Measurements from ENCODE around the gene CC2D2B. TPM values are rescaled to one million over a fixed set of nuclear protein-coding genes. Genes with fewer than 3 reads are reported as not detected.

Gene CC2D2B
- total and polyA plus RNA-seq, 2 of the 13 experiments (the other 11 are each of a cell fraction or from before 2014, with no cell fraction given), result 0.20 TPM; not detected in 1

- TF ChIP-seq FOSL2 (CRISPR knock-in tag; IDR thresholded peaks at IDR 0.05), result 0 out of 2 replicates have a peak, but pooled peaks have one; percentile 35
- no peak for TF ChIP-seq NONO (IDR thresholded peaks at IDR 0.05)
- TF ChIP-seq NONO (CRISPR knock-in tag; conservative IDR thresholded peaks at IDR 0.05), result no peak
- no peak for TF ChIP-seq ZNF160 (CRISPR knock-in tag; IDR thresholded peaks at IDR 0.05)
- no peak for TF ChIP-seq SRF (IDR thresholded peaks at IDR 0.05; ENCODE audit: low read depth, low read length)
- no peak for TF ChIP-seq PAWR (CRISPR knock-in tag; IDR thresholded peaks at IDR 0.05; ENCODE audit: borderline replicate concordance)
- no peak for TF ChIP-seq NR3C1 (CRISPR knock-in tag; IDR thresholded peaks at IDR 0.05)
- TF ChIP-seq MXI1 (IDR thresholded peaks at IDR 0.05; ENCODE audit: borderline replicate concordance, low read depth, low read length), result no peak
- no peak for TF ChIP-seq SSRP1 (CRISPR knock-in tag; IDR thresholded peaks at IDR 0.05)
- TF ChIP-seq SAFB2 (CRISPR knock-in tag; IDR thresholded peaks at IDR 0.05; ENCODE audit: borderline replicate concordance, low read depth), result no peak
- no peak for TF ChIP-seq HINFP (CRISPR knock-in tag; IDR thresholded peaks at IDR 0.05; ENCODE audit: low read depth)
- TF ChIP-seq PAF1 (CRISPR knock-in tag; IDR thresholded peaks at IDR 0.05), result no peak
- TF ChIP-seq ZNF567 (CRISPR knock-in tag; IDR thresholded peaks at IDR 0.05; ENCODE audit: borderline replicate concordance), result no peak
- no peak; the same call in 1 of the 2 replicates for TF ChIP-seq NCOA2 (CRISPR knock-in tag; IDR thresholded peaks at IDR 0.05)
- no peak for TF ChIP-seq MTA3 (CRISPR knock-in tag; IDR thresholded peaks at IDR 0.05)
- TF ChIP-seq ZMYM4 (CRISPR knock-in tag; IDR thresholded peaks at IDR 0.05), result no peak
- TF ChIP-seq REXO4 (CRISPR knock-in tag; IDR thresholded peaks at IDR 0.05; ENCODE audit: borderline replicate concordance), result no peak
- TF ChIP-seq SALL2 (CRISPR knock-in tag; IDR thresholded peaks at IDR 0.05), result no peak
- TF ChIP-seq ZNF432 (CRISPR knock-in tag; IDR thresholded peaks at IDR 0.05; ENCODE audit: borderline replicate concordance), result no peak
- TF ChIP-seq NFE2L1 (CRISPR knock-in tag; IDR thresholded peaks at IDR 0.05; ENCODE audit: borderline replicate concordance), result no peak
- TF ChIP-seq NFYB (CRISPR knock-in tag; IDR thresholded peaks at IDR 0.05), result no peak
- TF ChIP-seq KLF16 (CRISPR knock-in tag; IDR thresholded peaks at IDR 0.05), result 0 out of 4 replicates have a peak, but pooled peaks of 1 of the 2 experiments have one; percentile 35
- peak; percentile 42; the same call in 1 of the 2 replicates for TF ChIP-seq ZNF331 (CRISPR knock-in tag; IDR thresholded peaks at IDR 0.05)
- TF ChIP-seq GRHL1 (CRISPR knock-in tag; conservative IDR thresholded peaks at IDR 0.05), result no peak
- no peak for TF ChIP-seq AKAP8 (CRISPR knock-in tag; IDR thresholded peaks at IDR 0.05)
- no peak for TF ChIP-seq ZNF350 (CRISPR knock-in tag; IDR thresholded peaks at IDR 0.05; ENCODE audit: borderline replicate concordance, low read depth)
- no peak for TF ChIP-seq ZBTB2 (CRISPR knock-in tag; IDR thresholded peaks at IDR 0.05; ENCODE audit: low read depth)
- TF ChIP-seq MEF2D (CRISPR knock-in tag; IDR thresholded peaks at IDR 0.05), result no peak
These were observed 42.6 kb upstream of the CC2D2B start (continued) for GRCh38 chr10:95864906-95865813.
